Caco-2 (cell line): Measurements from ENCODE around the gene FGF12. TPM values are rescaled to one million over a fixed set of nuclear protein-coding genes. Genes with fewer than 3 reads are reported as not detected.

Experiments
- BruUV-seq: library from RNA; stranded (reverse); fragments of 400-500 nt; replicated peaks from 2 replicates; lab custom pipeline; 2021; lab: Mats Ljungman, UMichigan
- CTCF ChIA-PET: fragments of 300-600 bp; sonication (Branson Sonifier 250); formaldehyde crosslinking; loops from one replicate; lab custom pipeline; 2022; ENCODE audit warnings: antibody characterized with exemption; lab: Charles Lee
- POLR2A ChIA-PET: fragments of 300-600 bp; sonication (Branson Sonifier 250); formaldehyde crosslinking; loops from one replicate; lab custom pipeline; 2022; ENCODE audit warnings: antibody characterized with exemption; lab: Charles Lee
- DNase-seq, 2 experiments: peaks; one replicate each; pipeline versions ENCODE4 v3.0.0 to v3.0.0-alpha.2; 2020 to 2022
- H3K27me3 ChIP-seq: replicated peaks from 2 replicates; pipeline ENCODE4 v1.6.0; 2011; ENCODE audit warnings: low read length; ENCODE audit not compliant: control insufficient read depth, insufficient read depth
- H3K36me3 ChIP-seq: 2 replicates; pipeline ENCODE4 v1.5.1; 2011; ENCODE audit warnings: low read length; ENCODE audit not compliant: control insufficient read depth, insufficient read depth
- H3K4me1 ChIP-seq: fragments of 250-450 bp; sonication (Bioruptor Pico); 2 replicates; pipeline ENCODE4 v1.5.1; 2020; ENCODE audit warnings: mild to moderate bottlenecking
- H3K4me3 ChIP-seq: 2 replicates; pipeline ENCODE4 v1.5.1; 2011; ENCODE audit warnings: low read depth, mild to moderate bottlenecking, control low read depth, low read length
- H3K9me3 ChIP-seq: fragments of 250-450 bp; sonication (Bioruptor Pico); 2 replicates; pipeline ENCODE4 v1.5.1; 2020; ENCODE audit warnings: mild to moderate bottlenecking, moderate library complexity
- H3K27ac Mint-ChIP-seq: one replicate; pipeline ENCODE4 v1.8.0; 2022; ENCODE audit warnings: mixed read lengths; ENCODE audit not compliant: unreplicated experiment
- H3K27me3 Mint-ChIP-seq: one replicate; pipeline ENCODE4 v1.8.0; 2022; ENCODE audit warnings: mixed read lengths; ENCODE audit not compliant: insufficient read depth, unreplicated experiment
- H3K36me3 Mint-ChIP-seq: one replicate; pipeline ENCODE4 v1.8.0; 2022; ENCODE audit warnings: mild to moderate bottlenecking, mixed read lengths; ENCODE audit not compliant: insufficient read depth, unreplicated experiment
- H3K4me1 Mint-ChIP-seq: one replicate; pipeline ENCODE4 v1.8.0; 2022; ENCODE audit warnings: low read depth, mixed read lengths; ENCODE audit not compliant: unreplicated experiment
- H3K4me3 Mint-ChIP-seq: one replicate; pipeline ENCODE4 v1.8.0; 2022; ENCODE audit warnings: mild to moderate bottlenecking, moderate library complexity, mixed read lengths; ENCODE audit not compliant: unreplicated experiment
- H3K9me3 Mint-ChIP-seq: one replicate; pipeline ENCODE4 v1.8.0; 2022; ENCODE audit warnings: mixed read lengths; ENCODE audit not compliant: unreplicated experiment
- CTCF ChIP-seq, 2 experiments: fragments of 200-600 bp in 1 of 2; IDR thresholded peaks; 1 replicate in 1 of 2; 2 replicates in 1 of 2; pipeline versions ENCODE4 v1.5.1 to v1.8.0; 2011 to 2022; ENCODE audit warnings: antibody characterized with exemption in 1 of 2, control low read depth in 1 of 2, inconsistent platforms in 1 of 2, low read depth in 1 of 2, low read length in 1 of 2, mild to moderate bottlenecking in 1 of 2, moderate library complexity in 1 of 2; ENCODE audit not compliant: insufficient read depth in 1 of 2, severe bottlenecking in 1 of 2, unreplicated experiment in 1 of 2
- intact Hi-C: fragments of 100-400 bp; cut with micrococcal nuclease; formaldehyde crosslinking; loops from one replicate; pipeline ENCODE4 v1.10.0; 2022; ENCODE audit not compliant: unreplicated experiment
- total RNA-seq: library from RNA; stranded (reverse); gene quantifications from 2 replicates; pipeline ENCODE4 v1.2.3, GENCODE V29; 2022

Gene FGF12
- total RNA-seq, 1 experiment from 2014 or later, result 0.41 TPM

GRCh38 chr3:192575879-192576506, 151.3 kb downstream of the FGF12 start:
- Mint-ChIP-seq H3K4me3 (no peak overlapping the region), H3K27ac (no peak overlapping the region), H3K9me3 (no peaks in the 10 kb centered on the region), H3K4me1 (peaks cover 8% of the 10 kb centered on the region), H3K27me3 (peaks cover 4% of the 10 kb centered on the region), H3K36me3 (no peaks in the 10 kb centered on the region)
- no peak for DNase-seq
- TF ChIP-seq CTCF (IDR thresholded peaks at IDR 0.05; ENCODE audit: insufficient read depth in 1 of 2, low read depth in 1 of 2, low read length in 1 of 2, severe bottlenecking in 1 of 2, unreplicated experiment in 1 of 2), result no peak
- no TSS peak for BruUV-seq
- intact Hi-C loops, result no loop called here
- Histone ChIP-seq H3K4me1 (no peaks in the 10 kb centered on the region; the same call in 1 of the 2 replicates), H3K27me3 (no peaks in the 10 kb centered on the region), H3K9me3 (no peaks in the 10 kb centered on the region), H3K36me3 (no peaks in the 10 kb centered on the region), H3K4me3 (no peak overlapping the region)
- POLR2A ChIA-PET, result interaction anchor here (0.6 kb wide), 2 partner anchors 14 to 69 kb away, joined by 3 read pairs; no protein-coding TSS in a partner anchor
- CTCF ChIA-PET, result no interaction called here

- Histone ChIP-seq H3K4me1 (no peaks in the 10 kb centered on the region; the same call in 1 of the 2 replicates), H3K36me3 (no peaks in the 10 kb centered on the region), H3K27me3 (no peaks in the 10 kb centered on the region), H3K4me3 (no peak overlapping the region), H3K9me3 (no peaks in the 10 kb centered on the region)
- TF ChIP-seq CTCF (IDR thresholded peaks at IDR 0.05; ENCODE audit: insufficient read depth in 1 of 2, low read depth in 1 of 2, low read length in 1 of 2, severe bottlenecking in 1 of 2, unreplicated experiment in 1 of 2), result no peak
- intact Hi-C loops, result no loop called here
- BruUV-seq, result no TSS peak
- Mint-ChIP-seq H3K4me3 (no peak overlapping the region), H3K27me3 (peaks cover 9% of the 10 kb centered on the region), H3K4me1 (peaks cover 8% of the 10 kb centered on the region), H3K36me3 (no peaks in the 10 kb centered on the region), H3K27ac (no peak overlapping the region), H3K9me3 (no peaks in the 10 kb centered on the region)
- POLR2A ChIA-PET, result no interaction called here
- CTCF ChIA-PET, result no interaction called here
- DNase-seq, result no peak
Measured at GRCh38 chr3:192573240-192573639, 154.1 kb downstream of the FGF12 start.

GRCh38 chr3:192570821-192571791, 156.2 kb downstream of the FGF12 start:
- ChIA-PET CTCF (interaction anchor here (1.1 kb wide), 1 partner anchor 242 kb away, joined by 3 read pairs; no protein-coding TSS in a partner anchor), POLR2A (no interaction called here)
- no TSS peak for BruUV-seq
- Mint-ChIP-seq H3K27ac (no peak overlapping the region), H3K4me1 (no peaks in the 10 kb centered on the region), H3K9me3 (no peaks in the 10 kb centered on the region), H3K4me3 (peak overlapping the region; percentile 59), H3K36me3 (no peaks in the 10 kb centered on the region), H3K27me3 (peaks cover 11% of the 10 kb centered on the region)
- 0 out of 2 replicates have a peak overlapping the region, but pooled peaks have one; percentile 14 for H3K4me3 ChIP-seq
- no peak for DNase-seq
- no peaks in the 10 kb centered on the region; the same call in 1 of the 2 replicates for H3K4me1 ChIP-seq
- no peaks in the 10 kb centered on the region for H3K27me3 ChIP-seq
- H3K9me3 ChIP-seq, result no peaks in the 10 kb centered on the region
- H3K36me3 ChIP-seq, result no peaks in the 10 kb centered on the region
- intact Hi-C loops, result no loop called here
- no peak for TF ChIP-seq CTCF (IDR thresholded peaks at IDR 0.05; ENCODE audit: insufficient read depth in 1 of 2, low read depth in 1 of 2, low read length in 1 of 2, severe bottlenecking in 1 of 2, unreplicated experiment in 1 of 2)
